ENCODE data around the gene CATSPERD. TPM values are rescaled to one million over a fixed set of nuclear protein-coding genes. Genes with fewer than 3 reads are reported as not detected.

Gene CATSPERD
- total RNA-seq (2022; extraction: Qiagen RNA extraction; ENCODE audit: low read depth) = not detected in 5 replicates

GRCh38 chr19:5719961-5720790, at the start of gene CATSPERD, which contains the start of gene LONP1:
Gene CATSPERD, plus strand, starts transcription at chr19:5720637. Its CDS starts 101 bp downstream, at chr19:5720738.
Gene LONP1, minus strand, starts transcription at chr19:5720146. Its CDS starts 14 bp downstream, at chr19:5720132.

GRCh38 chr19:5680437-5681368, 39.7 kb upstream of the CATSPERD start, which contains the start of the genes HSD11B1L and MICOS13:
Gene HSD11B1L, plus strand, starts transcription at chr19:5681027. Its CDS starts 3,806 bp downstream, at chr19:5684833.
Gene MICOS13, minus strand, starts transcription at chr19:5680516. Its CDS starts 30 bp downstream, at chr19:5680486.

GRCh38 chr19:5690125-5690954, 30.1 kb upstream of the CATSPERD start, which contains the start of gene RPL36:
Gene RPL36, plus strand, starts transcription at chr19:5690295. Its CDS starts 213 bp downstream, at chr19:5690508.

GRCh38 chr19:5784581-5785147, 64.2 kb downstream of the CATSPERD start, which contains the start of gene PRR22:
Gene PRR22, minus strand, starts transcription at chr19:5784746. Its CDS starts 86 bp downstream, at chr19:5784660.

GRCh38 chr19:5790559-5791520, 70.4 kb downstream of the CATSPERD start, which contains the start of gene DUS3L:
Gene DUS3L, minus strand, starts transcription at chr19:5791163. Its CDS starts 22 bp downstream, at chr19:5791141.

GRCh38 chr19:5804516-5805461, 84.4 kb downstream of the CATSPERD start, which contains the start of gene NRTN:
Gene NRTN, plus strand, starts transcription at chr19:5805067. Its CDS starts 19,099 bp downstream, at chr19:5824166.

Other genes with a start within 250 kb of the CATSPERD start
- gene TINCR, start 152.7 kb upstream of the CATSPERD start, total RNA-seq (2022; extraction: Qiagen RNA extraction; ENCODE audit: low read depth) = 1.4 to 2.9 TPM (median 2.5 TPM) in 5 replicates
- gene SAFB2, start 97.9 kb upstream of the CATSPERD start, total RNA-seq (2022; extraction: Qiagen RNA extraction; ENCODE audit: low read depth) = 26.4 to 42.2 TPM (median 40.8 TPM) in 5 replicates
- gene SAFB, start 97.6 kb upstream of the CATSPERD start, total RNA-seq (2022; extraction: Qiagen RNA extraction; ENCODE audit: low read depth) = 49.2 to 62.7 TPM (median 58.9 TPM) in 5 replicates
- 40.6 to 69.2 TPM (median 63.8 TPM) in 5 replicates for gene MICOS13, start 40.1 kb upstream of the CATSPERD start, total RNA-seq (2022; extraction: Qiagen RNA extraction; ENCODE audit: low read depth)
- gene HSD11B1L, start 39.6 kb upstream of the CATSPERD start, total RNA-seq (2022; extraction: Qiagen RNA extraction; ENCODE audit: low read depth) = 4.3 to 5.0 TPM (median 4.6 TPM) in 5 replicates
- 676 to 817 TPM (median 781 TPM) in 5 replicates for gene RPL36, start 30.3 kb upstream of the CATSPERD start, total RNA-seq (2022; extraction: Qiagen RNA extraction; ENCODE audit: low read depth)
- 40.9 to 63.7 TPM (median 63.2 TPM) in 5 replicates for gene LONP1, start 491 bp upstream of the CATSPERD start, total RNA-seq (2022; extraction: Qiagen RNA extraction; ENCODE audit: low read depth)
- gene PRR22, start 64.1 kb downstream of the CATSPERD start, total RNA-seq (2022; extraction: Qiagen RNA extraction; ENCODE audit: low read depth) = 1.2 to 2.7 TPM (median 2.5 TPM) in 5 replicates
- gene DUS3L, start 70.5 kb downstream of the CATSPERD start, total RNA-seq (2022; extraction: Qiagen RNA extraction; ENCODE audit: low read depth) = 29.2 to 35.5 TPM (median 32.6 TPM) in 5 replicates
- 0.78 to 1.6 TPM (median 0.81 TPM) in 4 of 5 replicates, not detected in the other for gene NRTN, start 84.4 kb downstream of the CATSPERD start, total RNA-seq (2022; extraction: Qiagen RNA extraction; ENCODE audit: low read depth)
- gene FUT6, start 119.1 kb downstream of the CATSPERD start, total RNA-seq (2022; extraction: Qiagen RNA extraction; ENCODE audit: low read depth) = not detected in 5 replicates
- 0.12 TPM in 1 of 5 replicates, not detected in the others for gene FUT3, start 130.8 kb downstream of the CATSPERD start, total RNA-seq (2022; extraction: Qiagen RNA extraction; ENCODE audit: low read depth)
- not detected in 5 replicates for gene FUT5, start 149.9 kb downstream of the CATSPERD start, total RNA-seq (2022; extraction: Qiagen RNA extraction; ENCODE audit: low read depth)
- 164 to 293 TPM (median 272 TPM) in 5 replicates for gene NDUFA11, start 183.2 kb downstream of the CATSPERD start, total RNA-seq (2022; extraction: Qiagen RNA extraction; ENCODE audit: low read depth)
- 0.34 to 0.65 TPM (median 0.52 TPM) in 5 replicates for gene VMAC, start 184.2 kb downstream of the CATSPERD start, total RNA-seq (2022; extraction: Qiagen RNA extraction; ENCODE audit: low read depth)
- gene CAPS, start 193.6 kb downstream of the CATSPERD start, total RNA-seq (2022; extraction: Qiagen RNA extraction; ENCODE audit: low read depth) = 0.27 to 2.1 TPM (median 1.2 TPM) in 5 replicates

Data from A549 treated with ZK216348 at 1 μM for 4 hours (cell line).